Endothelial cell of umbilical vein (primary cell): ENCODE measurements around the gene IGFL4. TPM values are rescaled to one million over a fixed set of nuclear protein-coding genes. Genes with fewer than 3 reads are reported as not detected.

Experiments
- BruUV-seq: library from RNA; stranded (reverse); fragments of 400-500 nt; replicated peaks from 2 replicates; lab custom pipeline; 2021; lab: Mats Ljungman, UMichigan
- CTCF ChIA-PET: fragments of 300-600, 350-600 bp; sonication (Branson Sonifier 250); formaldehyde crosslinking; loops from one replicate; lab custom pipeline; 2021; ENCODE audit warnings: antibody characterized with exemption, inconsistent platforms; lab: Charles Lee
- POLR2A ChIA-PET: fragments of 300-600, 350-600 bp; sonication (Branson Sonifier 250); formaldehyde crosslinking; loops from one replicate; lab custom pipeline; 2021; ENCODE audit warnings: antibody characterized with exemption, inconsistent platforms; lab: Charles Lee
- DNase-seq: peaks from one replicate; pipeline ENCODE4 v3.0.0-alpha.2; 2011; ENCODE audit warnings: low read depth, low spot score
- FAIRE-seq: peaks from 2 replicates; lab custom pipeline; 2011; peaks lifted over from hg19 to GRCh38; lab: Jason Lieb, UNC
- H2AFZ ChIP-seq: 2 replicates; pipeline ENCODE4 v1.6.0; 2012; ENCODE audit warnings: low read depth, low read length, control low read depth, inconsistent platforms
- H3K27ac ChIP-seq: 2 replicates; pipeline ENCODE4 v1.5.1; 2011; ENCODE audit warnings: low read depth, mild to moderate bottlenecking, control low read depth, low read length, moderate library complexity; ENCODE audit not compliant: insufficient read depth
- H3K27me3 ChIP-seq, 2 experiments: 2 replicates each; pipeline versions ENCODE4 v1.6.0 to v1.6.1; 2011; ENCODE audit warnings: low read length in 2 of 2, mixed read lengths in 1 of 2; ENCODE audit not compliant: control insufficient read depth in 2 of 2, insufficient read depth in 2 of 2
- H3K36me3 ChIP-seq, 2 experiments: 2 replicates in 1 of 2; 3 replicates in 1 of 2; pipeline ENCODE4 v1.5.1; 2011; ENCODE audit warnings: low read length in 2 of 2, mild to moderate bottlenecking in 1 of 2, moderate library complexity in 1 of 2; ENCODE audit not compliant: control insufficient read depth in 2 of 2, insufficient read depth in 2 of 2; ENCODE audit errors: extremely low read depth in 1 of 2
- H3K4me1 ChIP-seq: 3 replicates; pipeline ENCODE4 v1.5.1; 2011; ENCODE audit warnings: mild to moderate bottlenecking, low read length; ENCODE audit not compliant: control insufficient read depth, insufficient read depth; ENCODE audit errors: extremely low read depth
- H3K4me2 ChIP-seq: 2 replicates; pipeline ENCODE4 v1.6.1; 2011; ENCODE audit warnings: low read length, control low read depth, mixed read lengths; ENCODE audit not compliant: insufficient read depth
- H3K4me3 ChIP-seq, 3 experiments: fragments of 200-600 bp in 1 of 3; sonication (generic), shearing (Covaris generic) in 1 of 3; replicated peaks in 1 of 3; 2 replicates each; pipeline ENCODE4 v1.5.1; 2011 to 2016; ENCODE audit warnings: control low read depth in 3 of 3, low read length in 3 of 3, mild to moderate bottlenecking in 2 of 3, inconsistent platforms in 1 of 3, low read depth in 1 of 3, moderate library complexity in 1 of 3; ENCODE audit not compliant: insufficient read depth in 1 of 3
- H3K79me2 ChIP-seq: 2 replicates; pipeline ENCODE4 v1.6.0; 2012; ENCODE audit warnings: low read length, inconsistent platforms; ENCODE audit not compliant: control insufficient read depth, insufficient read depth
- H3K9ac ChIP-seq: replicated peaks from 2 replicates; pipeline ENCODE3; 2011; ENCODE audit warnings: low read length, control low read depth; ENCODE audit not compliant: insufficient read depth; ENCODE audit errors: extremely low read depth
- H3K9me1 ChIP-seq: replicated peaks from 3 replicates; pipeline ENCODE4 v1.6.0; 2011; ENCODE audit warnings: mild to moderate bottlenecking, low read length; ENCODE audit not compliant: control insufficient read depth, insufficient read depth; ENCODE audit errors: extremely low read depth
- H3K9me3 ChIP-seq: replicated peaks from 2 replicates; pipeline ENCODE4 v1.5.1; 2012; ENCODE audit warnings: low read length, inconsistent platforms; ENCODE audit not compliant: control insufficient read depth, insufficient read depth
- H4K20me1 ChIP-seq: replicated peaks from 2 replicates; pipeline ENCODE3; 2011; ENCODE audit warnings: mild to moderate bottlenecking, low read length; ENCODE audit not compliant: control insufficient read depth, insufficient read depth; ENCODE audit errors: extremely low read depth
- CTCF ChIP-seq, 2 donors: IDR thresholded peaks; 1 replicate in 1 of 2; 2 replicates in 1 of 2; pipeline ENCODE4 v1.5.1; 2011; ENCODE audit warnings: low read length in 2 of 2, mild to moderate bottlenecking in 2 of 2, moderate library complexity in 2 of 2, control low read depth in 1 of 2, inconsistent platforms in 1 of 2, low read depth in 1 of 2; ENCODE audit not compliant: insufficient read depth in 1 of 2; ENCODE audit errors: extremely low read depth in 1 of 2
- EZH2 ChIP-seq: IDR thresholded peaks from 2 replicates; pipeline ENCODE4 v1.6.1; 2012; ENCODE audit warnings: borderline replicate concordance, low read depth, mild to moderate bottlenecking, moderate library complexity, low read length, inconsistent platforms; ENCODE audit not compliant: severe bottlenecking
- FOS ChIP-seq: IDR thresholded peaks from 2 replicates; pipeline ENCODE4 v1.6.1; 2011; ENCODE audit warnings: mild to moderate bottlenecking, low read length, moderate library complexity, borderline replicate concordance; ENCODE audit not compliant: insufficient read depth
- GATA2 ChIP-seq: IDR thresholded peaks from 2 replicates; pipeline ENCODE4 v1.7.0; 2011; ENCODE audit warnings: low read depth, mild to moderate bottlenecking, moderate library complexity, mixed read lengths, low read length; ENCODE audit not compliant: insufficient read length, insufficient read depth
- JUN ChIP-seq: IDR thresholded peaks from 2 replicates; pipeline ENCODE4 v1.6.1; 2011; ENCODE audit warnings: borderline replicate concordance, low read depth; ENCODE audit not compliant: insufficient read length, insufficient read depth
- MAX ChIP-seq: IDR thresholded peaks from 2 replicates; pipeline ENCODE4 v1.6.1; 2011; ENCODE audit not compliant: insufficient read depth, insufficient read length
- MYC ChIP-seq: IDR thresholded peaks from one replicate; pipeline ENCODE4 v1.6.1; 2011; ENCODE audit warnings: mild to moderate bottlenecking, low read depth, low read length
- POLR2A ChIP-seq: IDR thresholded peaks from 2 replicates; pipeline ENCODE4 v1.6.1; 2012; ENCODE audit warnings: low read depth, mild to moderate bottlenecking, control low read depth, low read length
- POLR2AphosphoS5 ChIP-seq: IDR thresholded peaks from 2 replicates; pipeline ENCODE4 v1.6.1; 2012; ENCODE audit warnings: low read depth, mild to moderate bottlenecking, control low read depth, low read length, moderate library complexity; ENCODE audit not compliant: insufficient read depth
- dilution Hi-C: fragments of 300-500 bp; cut with MboI; formaldehyde crosslinking; loops from one replicate; pipeline ENCODE4 v1.15.0; 2019; ENCODE audit warnings: low sequenced_read_pairs; ENCODE audit not compliant: extremely low pct_ligation_motif_present
- intact Hi-C: fragments of 100-400 bp; cut with micrococcal nuclease; formaldehyde crosslinking; loops from one replicate; pipeline ENCODE4 v1.10.0; 2022
- polyA plus RNA-seq, 4 experiments: library from polyadenylated mRNA; depleted of rRNA in 3 of 4; stranded (reverse) in 3 of 4; unstranded in 1 of 4; fragments of >200 nt; gene quantifications; 2 replicates each; pipeline versions ENCODE4 v1.2.1 to v1.2.3, GENCODE V29; 2011 to 2012; ENCODE audit warnings: missing spikeins in 1 of 4
- total RNA-seq: library from RNA; stranded (reverse); gene quantifications from 2 replicates; pipeline ENCODE4 v1.2.3, GENCODE V29; 2021

The IGFL4 gene
- total and polyA plus RNA-seq, 2 donors (not counting 3 experiments of a cell fraction or from before 2014, with no cell fraction given), result not detected

GRCh38 chr19:46018729-46019251 is 22.0 kb downstream of the IGFL4 start:
- Histone ChIP-seq H3K4me2 (no peak overlapping the region), H3K79me2 (no peaks in the 10 kb centered on the region), H3K4me1 (peaks cover 16% of the 10 kb centered on the region), H3K9me1 (no peaks in the 10 kb centered on the region), H3K36me3 (peaks cover 0 to 5% of the 10 kb centered on the region in 2 experiments), H3K27ac (no peak overlapping the region), H3K27me3 (peaks cover 6 to 13% of the 10 kb centered on the region in 2 experiments), H4K20me1 (no peaks in the 10 kb centered on the region), H3K4me3 (no peak overlapping the region), H2AFZ (no peak overlapping the region), H3K9me3 (no peaks in the 10 kb centered on the region), H3K9ac (no peak overlapping the region)
- dilution Hi-C loops, result no loop called here
- intact Hi-C loops, result loop anchor here (5.0 kb wide), 1 partner anchor 91 kb away; no protein-coding TSS in a partner anchor
- CTCF ChIA-PET, result interaction anchor here (1.3 to 12.1 kb wide), 4 partner anchors 9 to 246 kb away, joined by 3 to 460 read pairs (median 16); no protein-coding TSS in a partner anchor
- DNase-seq, result no peak
- no peak for FAIRE-seq
- POLR2A ChIA-PET, result no interaction called here
- BruUV-seq, result no TSS peak
- TF ChIP-seq MAX (no peak), POLR2AphosphoS5 (no peak), POLR2A (no peak), GATA2 (no peak), EZH2 (no peak), CTCF (IDR thresholded peaks at IDR 0.05; ENCODE audit: extremely low read depth in 1 of 2, insufficient read depth in 1 of 2, low read depth in 1 of 2, low read length in 2 of 2) (no peak), FOS (no peak), MYC (no peak), JUN (no peak)
